ENCODE measurements around the gene SST. TPM values are rescaled to one million over a fixed set of nuclear protein-coding genes. Genes with fewer than 3 reads are reported as not detected.

SST gene
- total RNA-seq, 4 donors from 2014 or later, result 0.90 TPM; not detected in 3

- TF ChIP-seq, protein P1, sequence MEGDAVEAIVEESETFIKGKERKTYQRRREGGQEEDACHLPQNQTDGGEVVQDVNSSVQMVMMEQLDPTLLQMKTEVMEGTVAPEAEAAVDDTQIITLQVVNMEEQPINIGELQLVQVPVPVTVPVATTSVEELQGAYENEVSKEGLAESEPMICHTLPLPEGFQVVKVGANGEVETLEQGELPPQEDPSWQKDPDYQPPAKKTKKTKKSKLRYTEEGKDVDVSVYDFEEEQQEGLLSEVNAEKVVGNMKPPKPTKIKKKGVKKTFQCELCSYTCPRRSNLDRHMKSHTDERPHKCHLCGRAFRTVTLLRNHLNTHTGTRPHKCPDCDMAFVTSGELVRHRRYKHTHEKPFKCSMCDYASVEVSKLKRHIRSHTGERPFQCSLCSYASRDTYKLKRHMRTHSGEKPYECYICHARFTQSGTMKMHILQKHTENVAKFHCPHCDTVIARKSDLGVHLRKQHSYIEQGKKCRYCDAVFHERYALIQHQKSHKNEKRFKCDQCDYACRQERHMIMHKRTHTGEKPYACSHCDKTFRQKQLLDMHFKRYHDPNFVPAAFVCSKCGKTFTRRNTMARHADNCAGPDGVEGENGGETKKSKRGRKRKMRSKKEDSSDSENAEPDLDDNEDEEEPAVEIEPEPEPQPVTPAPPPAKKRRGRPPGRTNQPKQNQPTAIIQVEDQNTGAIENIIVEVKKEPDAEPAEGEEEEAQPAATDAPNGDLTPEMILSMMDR (IDR thresholded peaks at IDR 0.05), result no peak
- no peak for TF ChIP-seq POLR2A (IDR thresholded peaks at IDR 0.05)
- intact Hi-C loops (cut with DNase I; ENCODE audit: low total_unique reads), result loop anchor here (10.0 kb wide), 1 partner anchor 480 kb away; no protein-coding TSS in a partner anchor
- no peaks in the 10 kb centered on the region for H3K9me3 ChIP-seq
- no peaks in the 10 kb centered on the region for H3K27me3 ChIP-seq
- no peaks in the 10 kb centered on the region for H3K4me1 ChIP-seq
- no peaks in the 10 kb centered on the region for H3K36me3 ChIP-seq
- DNase-seq, result no peak
- H3K4me3 ChIP-seq, result no peak overlapping the region
- no peak overlapping the region for H3K27ac ChIP-seq
These were observed 35.0 kb upstream of the SST start for GRCh38 chr3:187705164-187705563.

- Histone ChIP-seq H3K9me3 (no peaks in the 10 kb centered on the region), H3K36me3 (no peaks in the 10 kb centered on the region), H3K27me3 (no peaks in the 10 kb centered on the region), H3K27ac (no peak within 1 kb of the TSS), H3K4me1 (no peaks in the 10 kb centered on the region), H3K4me3 (no peak within 1 kb of the TSS)
- TF ChIP-seq POLR2A (IDR thresholded peaks at IDR 0.05), result no peak
- TF ChIP-seq, protein P1 (IDR thresholded peaks at IDR 0.05), result no peak
- no peak for DNase-seq
- intact Hi-C loops (cut with DNase I; ENCODE audit: low total_unique reads), result loop anchor here (10.0 kb wide), 1 partner anchor 478 kb away; no protein-coding TSS in a partner anchor
These were observed 32.4 kb upstream of the SST start, which contains the start of gene RTP2 for GRCh38 chr3:187702507-187703033. RTP2 (minus strand) TSS chr3:187702557; CDS start chr3:187702128, 429 bp downstream.

DNA sequence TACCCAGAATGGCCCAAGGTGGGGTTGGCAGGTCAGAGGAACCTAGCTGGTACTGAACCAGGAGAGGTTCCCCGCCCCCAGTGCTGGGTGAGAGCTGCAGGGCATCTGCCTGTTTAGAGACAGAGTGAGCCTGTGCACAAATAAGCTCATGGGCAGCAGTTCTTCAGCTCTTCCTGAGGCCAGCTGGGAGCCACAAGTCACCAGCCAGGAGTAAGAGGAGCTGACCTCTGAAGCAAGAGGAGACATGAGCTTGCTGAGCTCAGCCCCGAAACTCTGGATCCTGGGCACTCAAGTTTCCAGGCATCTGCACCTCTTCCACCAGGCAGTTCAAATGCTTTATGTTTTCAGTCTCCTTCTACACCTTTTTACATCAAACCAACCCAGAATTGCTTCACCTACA lies 30.1 kb upstream of the SST start:
- intact Hi-C loops (cut with DNase I; ENCODE audit: low total_unique reads), result loop anchor here (10.0 kb wide), 1 partner anchor 475 kb away; no protein-coding TSS in a partner anchor
- Histone ChIP-seq H3K9me3 (no peaks in the 10 kb centered on the region), H3K27ac (no peak overlapping the region), H3K4me3 (no peak overlapping the region), H3K4me1 (no peaks in the 10 kb centered on the region), H3K36me3 (no peaks in the 10 kb centered on the region), H3K27me3 (no peaks in the 10 kb centered on the region)
- no peak for DNase-seq
- TF ChIP-seq, protein P1 (IDR thresholded peaks at IDR 0.05), result no peak

GRCh38 chr3:187698499-187699399 lies 28.6 kb upstream of the SST start:
- Histone ChIP-seq H3K9me3 (no peaks in the 10 kb centered on the region), H3K27me3 (no peaks in the 10 kb centered on the region), H3K4me1 (no peaks in the 10 kb centered on the region), H3K27ac (no peak overlapping the region), H3K4me3 (no peak overlapping the region), H3K36me3 (no peaks in the 10 kb centered on the region)
- DNase-seq, result no peak
- TF ChIP-seq, protein P1 (IDR thresholded peaks at IDR 0.05), result no peak
- no peak for TF ChIP-seq POLR2A (IDR thresholded peaks at IDR 0.05)
- intact Hi-C loops (cut with DNase I; ENCODE audit: low total_unique reads), result no loop called here

- intact Hi-C loops (cut with DNase I; ENCODE audit: low total_unique reads), result no loop called here
- DNase-seq, result no peak
- TF ChIP-seq, protein P1 (IDR thresholded peaks at IDR 0.05), result no peak
- no peak for TF ChIP-seq POLR2A (IDR thresholded peaks at IDR 0.05)
- Histone ChIP-seq H3K4me1 (no peaks in the 10 kb centered on the region), H3K36me3 (no peaks in the 10 kb centered on the region), H3K9me3 (no peaks in the 10 kb centered on the region), H3K4me3 (no peak overlapping the region), H3K27me3 (no peaks in the 10 kb centered on the region), H3K27ac (no peak overlapping the region)
These were observed 25.8 kb upstream of the SST start for GRCh38 chr3:187696021-187696420.

Data from uterus (tissue), 4 donors.